Islet of Langerhans (tissue), 1 donor: Measurements from ENCODE around the gene FNIP1.
"Not testable (repeated sequence)": the region's sequence is repeated elsewhere in the genome, so short reads cannot be mapped to it uniquely, and the experiment has no call there.

Experiments used
- FAIRE-seq: peaks from one replicate; lab custom pipeline; 2011; peaks lifted over from hg19 to GRCh38; lab: Jason Lieb, UNC

Gene FNIP1

GRCh38 chr5:131635684-131636572 lies 160.9 kb downstream of the FNIP1 start:
- peak; percentile 43 for FAIRE-seq

GRCh38 chr5:131634996-131635683 lies 161.7 kb downstream of the FNIP1 start, which contains the start of gene RAPGEF6:
RAPGEF6 (minus strand) TSS chr5:131635229; CDS start chr5:131635030, 199 bp downstream.
- FAIRE-seq, result peak; percentile 95

- FAIRE-seq, result no peak
Observed at GRCh38 chr5:131634666-131634995, 162.2 kb downstream of the FNIP1 start.

GRCh38 chr5:131634238-131634637 lies 162.6 kb downstream of the FNIP1 start:
- FAIRE-seq, result no peak

GRCh38 chr5:131633830-131634229 lies 163.0 kb downstream of the FNIP1 start:
- FAIRE-seq, result no peak

GRCh38 chr5:131630963-131631350 lies 165.9 kb downstream of the FNIP1 start:
- FAIRE-seq, result no peak

- FAIRE-seq, result peak; percentile 41
Observed at GRCh38 chr5:131630208-131630962, 166.4 kb downstream of the FNIP1 start.

- FAIRE-seq, result no peak
Observed at GRCh38 chr5:131628990-131629389, 167.8 kb downstream of the FNIP1 start.

GRCh38 chr5:131627207-131627865 lies 169.5 kb downstream of the FNIP1 start:
- FAIRE-seq, result no peak

- no peak for FAIRE-seq
Observed at GRCh38 chr5:131622633-131623032, 174.2 kb downstream of the FNIP1 start.

- FAIRE-seq, result not testable (repeated sequence)
Observed at GRCh38 chr5:131621164-131621563, 175.7 kb downstream of the FNIP1 start.

- no peak for FAIRE-seq
Observed at GRCh38 chr5:131619102-131619501, 177.7 kb downstream of the FNIP1 start.

GRCh38 chr5:131617140-131617822 lies 179.5 kb downstream of the FNIP1 start:
- no peak for FAIRE-seq

GRCh38 chr5:131615957-131616356 lies 180.9 kb downstream of the FNIP1 start:
- no peak for FAIRE-seq

GRCh38 chr5:131613423-131613822 lies 183.4 kb downstream of the FNIP1 start:
- FAIRE-seq, result no peak

- FAIRE-seq, result no peak
Observed at GRCh38 chr5:131611064-131611381, 185.8 kb downstream of the FNIP1 start.

GRCh38 chr5:131610198-131611063 lies 186.4 kb downstream of the FNIP1 start:
- no peak for FAIRE-seq

GRCh38 chr5:131609774-131610173 lies 187.0 kb downstream of the FNIP1 start:
- FAIRE-seq, result no peak

- FAIRE-seq, result no peak
Observed at GRCh38 chr5:131608597-131608996, 188.2 kb downstream of the FNIP1 start.

- no peak for FAIRE-seq
Observed at GRCh38 chr5:131607903-131608540, 188.8 kb downstream of the FNIP1 start.
